AG04449 (cell line): ENCODE measurements around the gene ANAPC4.

Source experiments
- CTCF ChIA-PET: fragments of 350-600 bp; formaldehyde crosslinking; extraction: SDS; loops from one replicate; lab custom pipeline; 2021; ENCODE audit warnings: antibody characterized with exemption; lab: Yijun Ruan, JAX
- POLR2A ChIA-PET: fragments of 400-600, 350-600 bp; formaldehyde crosslinking; extraction: SDS; loops from one replicate; lab custom pipeline; 2020; ENCODE audit warnings: antibody characterized with exemption, inconsistent platforms; lab: Yijun Ruan, JAX
- DNase-seq: peaks from one replicate; pipeline ENCODE4 v3.0.0-alpha.2; 2010; ENCODE audit warnings: low read depth, low spot score
- H3K4me3 ChIP-seq: 2 replicates; pipeline ENCODE4 v1.5.1; 2011; ENCODE audit warnings: low read depth, mild to moderate bottlenecking, control low read depth, low read length
- TF ChIP-seq, protein P1 (sequence below): IDR thresholded peaks from one replicate; pipeline ENCODE4 v1.5.1; 2011; ENCODE audit warnings: mild to moderate bottlenecking, moderate library complexity, low read length, control low read depth, inconsistent platforms; ENCODE audit not compliant: insufficient read depth; ENCODE audit errors: missing control alignments

ANAPC4 gene

DNA sequence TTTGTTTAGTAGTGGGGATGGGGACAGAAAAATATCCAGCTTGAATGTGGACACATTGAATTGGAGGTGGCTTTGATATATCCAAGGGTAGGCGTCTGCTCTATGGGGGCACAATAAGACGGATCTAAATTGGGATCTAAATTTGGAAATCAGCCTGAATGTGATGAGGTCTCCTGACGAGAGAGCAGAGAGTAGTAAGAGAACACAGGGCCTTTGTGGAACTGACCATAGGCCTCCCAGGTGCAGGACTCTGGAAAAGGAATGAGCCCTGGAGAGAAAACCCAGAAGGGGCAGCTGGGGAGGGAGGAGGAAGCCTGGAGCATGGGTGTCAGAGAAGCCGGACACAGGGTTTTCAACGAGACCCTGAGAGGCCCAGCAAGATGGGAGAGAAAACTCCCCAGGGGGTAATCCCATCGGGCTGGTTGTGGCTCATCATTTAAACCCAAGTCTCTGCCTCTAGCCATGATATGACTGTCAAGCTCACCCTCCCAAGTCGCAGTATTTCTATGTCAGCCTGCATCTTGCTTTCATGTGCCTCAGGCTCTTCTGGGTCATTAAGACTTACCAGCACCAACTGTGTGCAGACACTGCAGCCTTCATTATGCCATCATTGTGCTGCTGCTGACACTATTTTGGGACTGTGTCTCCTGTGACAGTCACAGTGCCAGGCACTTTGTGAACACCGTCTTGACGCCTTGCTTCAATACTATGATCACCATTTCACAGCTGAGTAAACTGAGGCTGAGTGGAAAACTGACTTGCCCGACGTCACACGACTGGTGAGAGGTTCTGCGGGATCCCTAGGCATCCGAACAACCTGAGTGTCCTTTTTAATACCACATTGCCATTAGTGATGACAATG lies 57.1 kb downstream of the ANAPC4 start:
- ChIA-PET POLR2A (no interaction called here), CTCF (interaction anchor here (1.3 to 7.2 kb wide), 3 partner anchors 7 to 334 kb away, joined by 3 to 56 read pairs (median 16); no protein-coding TSS in a partner anchor)
- H3K4me3 ChIP-seq = no peak overlapping the region
- no peak for DNase-seq
- TF ChIP-seq, protein P1, sequence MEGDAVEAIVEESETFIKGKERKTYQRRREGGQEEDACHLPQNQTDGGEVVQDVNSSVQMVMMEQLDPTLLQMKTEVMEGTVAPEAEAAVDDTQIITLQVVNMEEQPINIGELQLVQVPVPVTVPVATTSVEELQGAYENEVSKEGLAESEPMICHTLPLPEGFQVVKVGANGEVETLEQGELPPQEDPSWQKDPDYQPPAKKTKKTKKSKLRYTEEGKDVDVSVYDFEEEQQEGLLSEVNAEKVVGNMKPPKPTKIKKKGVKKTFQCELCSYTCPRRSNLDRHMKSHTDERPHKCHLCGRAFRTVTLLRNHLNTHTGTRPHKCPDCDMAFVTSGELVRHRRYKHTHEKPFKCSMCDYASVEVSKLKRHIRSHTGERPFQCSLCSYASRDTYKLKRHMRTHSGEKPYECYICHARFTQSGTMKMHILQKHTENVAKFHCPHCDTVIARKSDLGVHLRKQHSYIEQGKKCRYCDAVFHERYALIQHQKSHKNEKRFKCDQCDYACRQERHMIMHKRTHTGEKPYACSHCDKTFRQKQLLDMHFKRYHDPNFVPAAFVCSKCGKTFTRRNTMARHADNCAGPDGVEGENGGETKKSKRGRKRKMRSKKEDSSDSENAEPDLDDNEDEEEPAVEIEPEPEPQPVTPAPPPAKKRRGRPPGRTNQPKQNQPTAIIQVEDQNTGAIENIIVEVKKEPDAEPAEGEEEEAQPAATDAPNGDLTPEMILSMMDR = no peak

DNA sequence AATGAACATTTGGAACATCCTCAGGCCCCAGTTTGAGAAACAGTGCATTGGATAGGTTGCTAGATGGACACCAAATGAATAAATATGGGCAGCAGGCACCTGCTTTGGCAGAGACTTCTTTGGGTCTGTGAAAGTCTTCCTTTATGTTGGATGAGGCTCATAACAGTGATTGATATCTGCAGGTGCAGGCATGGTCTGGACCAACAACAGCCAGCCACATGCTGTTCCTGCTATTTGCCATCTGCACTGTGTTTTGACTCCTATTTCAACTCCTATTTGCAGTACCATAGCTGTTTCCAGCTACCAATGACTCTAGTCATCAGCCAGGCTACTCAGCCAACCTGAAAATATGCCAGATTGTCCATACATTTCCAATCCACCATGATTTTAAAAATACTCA lies 60.9 kb downstream of the ANAPC4 start:
- TF ChIP-seq, protein P1 = no peak
- ChIA-PET CTCF (interaction anchor here (3.1 kb wide), 1 partner anchor 330 kb away, joined by 22 read pairs; no protein-coding TSS in a partner anchor), POLR2A (no interaction called here)
- DNase-seq = no peak
- no peak overlapping the region for H3K4me3 ChIP-seq

DNA sequence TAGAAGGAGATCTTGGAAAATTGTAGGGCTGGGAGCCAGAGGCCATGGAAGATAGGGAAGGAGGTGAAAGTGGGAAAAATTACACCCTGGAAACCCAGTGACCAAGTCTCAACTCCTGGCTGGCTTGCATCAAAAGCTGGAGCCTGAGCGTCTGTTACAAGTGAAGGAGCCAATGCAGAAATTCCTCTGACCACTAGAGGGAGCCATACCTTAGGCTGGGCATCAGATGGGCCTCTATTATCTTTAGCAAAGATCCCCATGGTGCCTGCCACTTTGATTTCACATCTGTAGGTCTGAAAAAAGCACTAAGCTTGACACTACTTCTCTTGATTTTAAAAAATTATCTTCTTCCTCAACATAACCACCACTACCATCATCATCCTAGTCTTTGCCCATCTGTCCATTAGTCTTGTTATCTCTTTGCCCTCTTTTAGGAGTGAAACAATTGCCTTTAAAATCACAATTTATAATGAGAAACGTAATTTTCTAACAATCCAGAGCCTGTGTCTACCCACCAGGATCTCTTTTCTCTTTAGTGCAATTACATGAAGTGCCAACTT lies 62.9 kb downstream of the ANAPC4 start:
- ChIA-PET POLR2A (no interaction called here), CTCF (interaction anchor here (0.6 to 7.7 kb wide), 36 partner anchors 10 to 549 kb away, joined by 3 to 464 read pairs (median 6); partner anchors contain the start of gene SMIM20)
- DNase-seq = peak; percentile 14
- TF ChIP-seq, protein P1 = peak; percentile 82
- H3K4me3 ChIP-seq = no peak overlapping the region

DNA sequence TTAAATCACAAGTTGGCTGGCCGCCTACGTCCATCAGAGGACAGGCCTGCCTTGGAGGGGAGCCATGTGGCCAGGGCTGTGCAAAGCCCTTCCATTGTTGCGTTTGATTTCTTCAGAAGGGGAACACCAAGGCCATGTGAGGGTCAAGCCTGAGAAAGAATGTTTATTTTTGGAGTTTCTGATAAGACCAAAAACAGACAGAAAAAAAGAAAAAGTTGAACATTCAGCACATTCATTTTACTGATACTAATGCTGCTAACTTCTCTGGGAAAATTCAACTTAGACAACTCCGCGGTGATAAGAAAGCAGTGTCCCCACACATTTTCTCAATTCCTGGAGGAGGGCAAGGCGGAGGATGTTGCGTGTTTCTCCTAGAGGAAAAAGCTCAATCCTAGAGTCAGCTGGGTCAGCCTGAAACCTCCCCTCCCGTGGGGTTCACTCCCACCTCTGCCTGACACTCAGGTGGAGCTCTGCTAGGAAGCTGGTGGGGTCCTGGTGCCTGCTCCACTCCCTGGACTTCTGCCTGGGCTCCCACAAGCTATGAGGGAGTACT lies 63.5 kb downstream of the ANAPC4 start:
- DNase-seq = no peak
- no peak overlapping the region for H3K4me3 ChIP-seq
- ChIA-PET POLR2A (interaction anchor here (1.4 kb wide), 1 partner anchor 327 kb away, joined by 3 read pairs; no protein-coding TSS in a partner anchor), CTCF (interaction anchor here (0.6 to 7.7 kb wide), 50 partner anchors 10 to 548 kb away, joined by 3 to 464 read pairs (median 5); partner anchors contain the start of gene SMIM20)
- TF ChIP-seq, protein P1 = no peak

DNA sequence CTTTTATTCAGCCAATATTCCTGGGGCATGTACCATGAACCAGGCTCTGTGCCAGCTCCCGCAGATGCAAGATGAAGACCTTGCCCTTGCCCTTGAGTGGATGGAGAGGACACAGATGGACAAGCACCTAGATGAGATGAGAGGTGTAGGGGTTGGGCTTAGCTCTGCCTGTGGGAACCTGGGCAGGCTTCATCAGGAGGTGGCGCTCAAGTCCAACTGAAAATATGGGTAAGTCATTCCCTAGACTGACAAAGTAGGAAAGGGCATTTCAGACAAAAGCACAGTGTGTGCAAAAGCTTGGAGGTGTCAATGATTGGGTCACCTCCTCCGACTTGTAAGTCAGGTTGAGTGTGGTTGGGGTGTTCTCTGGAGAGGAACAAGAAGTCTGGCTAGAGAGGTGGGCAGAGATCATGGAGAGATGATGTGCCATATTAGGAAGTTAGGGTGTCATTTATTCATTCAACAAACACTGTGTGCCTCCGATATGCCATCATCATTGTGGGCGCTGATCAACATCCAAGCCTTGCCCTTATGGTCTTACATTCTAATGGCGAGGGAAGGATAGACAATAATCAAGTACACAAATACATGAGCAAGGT lies 64.6 kb downstream of the ANAPC4 start:
- POLR2A ChIA-PET = interaction anchor here (0.7 to 1.4 kb wide), 2 partner anchors 326 to 1111 kb away, joined by 3 read pairs; no protein-coding TSS in a partner anchor
- CTCF ChIA-PET = interaction anchor here (0.7 to 7.7 kb wide), 39 partner anchors 11 to 579 kb away, joined by 3 to 464 read pairs (median 5); partner anchors contain the start of gene SMIM20
- H3K4me3 ChIP-seq = no peak overlapping the region
- TF ChIP-seq, protein P1 = peak; percentile 75
- no peak for DNase-seq
